Lower leg skin (tissue), 3 donors: ENCODE data around the gene WDR62.

Experiments
- POLR2A ChIP-seq, 2 donors: fragments of 450-650 bp; IDR thresholded peaks; one replicate each; pipeline ENCODE4 v1.6.1; 2016 to 2017; ENCODE audit warnings: antibody characterized with exemption in 2 of 2, mild to moderate bottlenecking in 1 of 2, moderate library complexity in 1 of 2
- TF ChIP-seq, protein P1 (sequence below), 3 donors: fragments of 450-650 bp; IDR thresholded peaks; one replicate each; pipeline ENCODE4 v1.5.1; 2016; ENCODE audit warnings: antibody characterized with exemption in 3 of 3, mild to moderate bottlenecking in 3 of 3, moderate library complexity in 2 of 3

GRCh38 chr19:36121486-36122124 is 66.9 kb downstream of the WDR62 start:
- no peak for TF ChIP-seq POLR2A (IDR thresholded peaks at IDR 0.05)
- TF ChIP-seq, protein P1, sequence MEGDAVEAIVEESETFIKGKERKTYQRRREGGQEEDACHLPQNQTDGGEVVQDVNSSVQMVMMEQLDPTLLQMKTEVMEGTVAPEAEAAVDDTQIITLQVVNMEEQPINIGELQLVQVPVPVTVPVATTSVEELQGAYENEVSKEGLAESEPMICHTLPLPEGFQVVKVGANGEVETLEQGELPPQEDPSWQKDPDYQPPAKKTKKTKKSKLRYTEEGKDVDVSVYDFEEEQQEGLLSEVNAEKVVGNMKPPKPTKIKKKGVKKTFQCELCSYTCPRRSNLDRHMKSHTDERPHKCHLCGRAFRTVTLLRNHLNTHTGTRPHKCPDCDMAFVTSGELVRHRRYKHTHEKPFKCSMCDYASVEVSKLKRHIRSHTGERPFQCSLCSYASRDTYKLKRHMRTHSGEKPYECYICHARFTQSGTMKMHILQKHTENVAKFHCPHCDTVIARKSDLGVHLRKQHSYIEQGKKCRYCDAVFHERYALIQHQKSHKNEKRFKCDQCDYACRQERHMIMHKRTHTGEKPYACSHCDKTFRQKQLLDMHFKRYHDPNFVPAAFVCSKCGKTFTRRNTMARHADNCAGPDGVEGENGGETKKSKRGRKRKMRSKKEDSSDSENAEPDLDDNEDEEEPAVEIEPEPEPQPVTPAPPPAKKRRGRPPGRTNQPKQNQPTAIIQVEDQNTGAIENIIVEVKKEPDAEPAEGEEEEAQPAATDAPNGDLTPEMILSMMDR (IDR thresholded peaks at IDR 0.05) = no peak
